IPS DF 4.7 (cell line): Measurements from ENCODE around the gene NHSL2.

Experiments
- DNase-seq: peaks from one replicate; pipeline ENCODE4 v3.0.0-alpha.2; 2013; ENCODE audit warnings: low spot score; ENCODE audit errors: extremely low read depth

The NHSL2 gene

DNA sequence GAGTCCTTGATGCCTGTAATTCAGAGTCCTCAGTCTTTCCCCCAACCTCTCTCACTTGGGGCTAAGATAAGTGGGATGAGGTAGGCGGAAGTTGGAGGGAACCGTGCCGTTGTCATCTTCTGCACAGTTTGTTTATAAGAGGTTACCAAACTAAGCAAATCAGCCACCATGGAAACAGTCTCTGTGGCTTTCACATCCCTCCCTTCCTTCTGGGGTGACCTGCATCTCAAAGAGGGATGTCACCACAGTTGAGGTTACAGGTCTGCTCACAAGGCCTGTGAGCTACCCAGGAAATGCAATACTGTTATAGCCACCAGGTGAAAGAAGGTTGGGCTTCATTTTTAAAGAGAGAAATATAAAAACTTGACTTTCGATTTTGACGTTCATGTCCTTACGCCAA is 194.8 kb downstream of the NHSL2 start:
- no peak for DNase-seq

GRCh38 chrX:72107320-72107719 is 196.7 kb downstream of the NHSL2 start:
- no peak for DNase-seq

- no peak for DNase-seq
These were observed 197.4 kb downstream of the NHSL2 start for GRCh38 chrX:72107841-72108595.

GRCh38 chrX:72108666-72109065 is 198.0 kb downstream of the NHSL2 start:
- no peak for DNase-seq

- DNase-seq, result no peak
These were observed 199.6 kb downstream of the NHSL2 start for GRCh38 chrX:72110051-72110875.

- no peak for DNase-seq
These were observed 200.4 kb downstream of the NHSL2 start for GRCh38 chrX:72110876-72111708.

- DNase-seq, result no peak
These were observed 202.8 kb downstream of the NHSL2 start for GRCh38 chrX:72113461-72113860.

GRCh38 chrX:72114306-72114705 is 203.7 kb downstream of the NHSL2 start:
- no peak for DNase-seq

DNA sequence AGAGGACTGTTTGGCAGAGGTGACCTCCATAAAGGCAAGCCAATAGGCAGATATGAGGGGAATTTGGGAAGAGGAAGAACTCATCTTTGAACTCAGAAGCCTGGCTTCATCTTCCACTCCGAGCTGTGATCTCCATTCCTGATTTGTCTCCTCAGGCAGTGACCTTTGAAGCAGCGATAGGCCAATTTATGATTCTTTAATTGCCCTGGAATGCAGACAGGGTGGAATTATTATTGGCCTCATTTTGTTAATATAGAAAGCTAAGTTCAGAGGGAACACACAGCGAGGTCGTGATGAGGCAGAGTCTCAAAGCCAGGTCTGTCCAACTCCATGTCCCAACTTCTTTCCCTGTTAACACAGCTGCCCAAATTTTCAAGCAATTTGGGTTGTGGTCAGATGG is 204.2 kb downstream of the NHSL2 start:
- no peak for DNase-seq

DNA sequence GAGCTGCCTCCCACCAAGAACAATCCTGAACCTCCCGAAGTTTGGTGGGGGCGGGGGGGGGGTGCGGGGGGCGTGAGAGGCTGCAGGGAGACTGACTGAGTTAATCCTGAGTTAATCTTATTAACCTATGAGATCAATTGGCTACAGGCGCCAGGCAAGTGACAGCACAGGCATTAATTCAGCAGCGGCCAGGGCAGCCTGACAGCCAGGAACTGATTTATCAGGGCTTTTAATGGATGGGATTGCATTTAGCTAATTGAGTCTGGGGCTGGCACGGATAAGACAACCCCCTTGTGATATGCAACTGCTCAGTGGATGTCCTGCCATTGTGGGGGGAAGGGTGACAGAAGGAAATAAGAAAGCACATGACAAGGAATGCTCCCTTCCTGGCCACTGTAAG is 204.7 kb downstream of the NHSL2 start:
- DNase-seq, result no peak

DNA sequence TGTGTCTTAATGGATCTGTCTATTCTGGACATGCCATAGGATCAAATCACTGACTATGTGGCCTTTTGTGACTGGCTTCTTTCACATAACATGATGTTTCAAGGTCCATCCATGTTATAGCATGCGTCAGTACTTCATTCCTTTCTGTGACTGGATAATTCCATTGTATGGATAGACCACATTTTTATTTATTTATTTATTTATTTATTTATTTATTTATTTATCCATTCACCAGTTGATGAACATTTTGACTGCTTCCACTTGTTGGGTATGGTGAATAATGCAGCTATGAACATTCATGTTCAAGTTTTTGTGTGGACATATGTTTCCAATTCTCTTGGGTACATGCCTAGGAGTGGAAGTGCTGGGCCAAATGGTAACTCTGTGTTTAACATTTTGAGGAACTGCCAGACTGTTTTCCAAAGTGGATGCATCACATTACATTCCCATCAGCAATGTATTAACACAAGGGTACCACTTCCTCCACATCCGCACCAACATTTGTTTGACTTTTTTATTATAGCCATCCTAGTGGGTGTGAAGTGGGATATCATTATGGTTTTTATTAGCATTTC is 207.1 kb downstream of the NHSL2 start:
- DNase-seq, result no peak

GRCh38 chrX:72120837-72121236 is 210.2 kb downstream of the NHSL2 start:
- DNase-seq, result no peak

GRCh38 chrX:72121383-72121782 is 210.7 kb downstream of the NHSL2 start:
- DNase-seq, result no peak

GRCh38 chrX:72122621-72123337 is 212.1 kb downstream of the NHSL2 start:
- no peak for DNase-seq

DNA sequence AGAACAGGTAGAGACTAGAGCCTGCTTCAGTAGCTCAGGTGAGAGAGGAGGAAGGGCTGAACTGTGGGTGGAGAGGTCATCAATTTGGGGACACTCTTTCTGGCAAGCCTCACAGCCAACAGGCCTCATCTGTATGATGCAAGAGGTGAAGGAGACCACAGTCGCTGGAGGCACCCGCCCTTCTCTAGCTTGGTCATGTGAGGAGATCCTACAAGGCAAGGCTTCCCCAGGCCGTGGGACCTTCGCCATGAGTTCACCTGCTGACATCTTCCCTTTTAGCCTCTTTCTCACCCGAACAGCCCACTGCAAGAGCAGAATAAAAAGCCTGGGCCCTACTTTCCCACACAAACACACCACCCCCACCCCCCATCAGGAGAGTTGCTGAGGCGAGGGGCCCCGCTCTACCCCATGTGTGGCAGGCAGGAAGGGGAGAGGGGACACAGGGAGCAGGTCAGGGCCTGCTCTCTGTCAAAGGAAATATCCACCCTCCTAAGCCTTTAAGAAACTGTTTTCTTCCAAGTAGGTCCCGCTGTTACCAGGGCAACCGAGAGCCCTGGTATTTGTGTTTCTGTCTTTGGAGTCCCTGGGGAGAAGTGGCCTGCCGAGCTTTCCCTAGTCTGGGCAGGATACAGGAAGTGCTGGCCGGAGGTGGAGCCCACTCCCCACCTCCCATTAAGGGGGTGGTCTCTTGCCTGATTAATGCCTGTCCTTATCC is 213.0 kb downstream of the NHSL2 start:
- DNase-seq, result no peak

GRCh38 chrX:72124540-72125201 is 214.0 kb downstream of the NHSL2 start:
- no peak for DNase-seq

GRCh38 chrX:72125331-72126047 is 214.8 kb downstream of the NHSL2 start:
- no peak for DNase-seq

DNA sequence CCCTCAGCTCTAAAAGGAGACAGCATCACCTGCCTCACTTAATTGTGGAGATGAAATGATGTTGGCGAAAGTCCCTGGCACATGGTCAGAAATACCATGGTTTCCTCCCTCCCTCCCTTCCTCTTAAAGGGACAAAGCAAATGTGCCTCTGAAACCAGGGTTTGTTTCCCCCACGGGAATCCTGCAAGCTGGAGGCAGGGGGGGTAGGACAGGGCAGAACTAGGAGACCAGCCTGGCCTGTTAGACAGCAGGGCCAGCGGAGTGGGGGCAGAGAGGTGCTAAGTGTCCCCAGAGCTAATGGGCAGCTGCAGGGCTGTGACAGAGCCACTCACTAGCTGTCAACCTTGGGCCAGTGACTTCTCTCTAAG is 215.4 kb downstream of the NHSL2 start:
- DNase-seq, result no peak

DNA sequence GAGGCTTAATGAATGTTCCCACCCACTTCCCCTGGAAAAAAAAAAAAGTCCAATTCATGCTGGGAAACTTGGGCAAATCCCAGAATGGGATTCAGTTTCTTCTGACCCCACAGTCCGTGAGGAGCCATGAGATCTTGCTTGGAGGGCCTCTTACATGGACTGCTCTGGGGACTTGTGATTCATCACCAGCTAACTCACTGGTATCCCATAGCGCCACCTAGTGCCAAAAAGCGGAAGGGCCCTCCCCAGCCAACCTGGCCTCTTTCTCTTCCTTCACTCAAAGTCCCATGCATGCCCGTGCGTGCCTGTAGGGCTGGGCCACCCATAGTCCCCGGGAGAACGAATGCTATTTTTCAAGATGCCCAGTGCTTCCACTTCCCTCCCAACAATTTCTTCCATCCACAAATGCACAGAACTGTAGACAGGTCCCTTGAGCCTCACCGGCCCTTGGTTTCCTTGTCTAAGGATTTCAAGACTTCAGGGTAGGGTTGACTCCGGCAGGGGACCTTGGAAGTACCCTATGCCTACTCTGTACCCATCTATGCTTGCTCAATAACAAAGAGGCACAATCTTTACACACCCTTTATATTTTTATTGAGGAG is 216.0 kb downstream of the NHSL2 start:
- no peak for DNase-seq
